Ureter (tissue), 1 donor: ENCODE results near the gene RBMS2. TPM values are rescaled to one million over a fixed set of nuclear protein-coding genes. Genes with fewer than 3 reads are reported as not detected.
A peak's percentile ranks its signal among the peaks of the same experiment; 100 is the strongest.

Source experiments
- DNase-seq: peaks from one replicate; pipeline ENCODE4 v3.0.0-alpha.2; 2020; ENCODE audit warnings: low spot score
- total RNA-seq: library from RNA; stranded (reverse); gene quantifications from one replicate; pipeline ENCODE4 v1.2.4, GENCODE V29; 2023
- donor health status: DM: yes; HTN: yes; CAD: no.

Gene RBMS2
- total RNA-seq, 1 donor from 2014 or later, result 49.4 TPM

DNA sequence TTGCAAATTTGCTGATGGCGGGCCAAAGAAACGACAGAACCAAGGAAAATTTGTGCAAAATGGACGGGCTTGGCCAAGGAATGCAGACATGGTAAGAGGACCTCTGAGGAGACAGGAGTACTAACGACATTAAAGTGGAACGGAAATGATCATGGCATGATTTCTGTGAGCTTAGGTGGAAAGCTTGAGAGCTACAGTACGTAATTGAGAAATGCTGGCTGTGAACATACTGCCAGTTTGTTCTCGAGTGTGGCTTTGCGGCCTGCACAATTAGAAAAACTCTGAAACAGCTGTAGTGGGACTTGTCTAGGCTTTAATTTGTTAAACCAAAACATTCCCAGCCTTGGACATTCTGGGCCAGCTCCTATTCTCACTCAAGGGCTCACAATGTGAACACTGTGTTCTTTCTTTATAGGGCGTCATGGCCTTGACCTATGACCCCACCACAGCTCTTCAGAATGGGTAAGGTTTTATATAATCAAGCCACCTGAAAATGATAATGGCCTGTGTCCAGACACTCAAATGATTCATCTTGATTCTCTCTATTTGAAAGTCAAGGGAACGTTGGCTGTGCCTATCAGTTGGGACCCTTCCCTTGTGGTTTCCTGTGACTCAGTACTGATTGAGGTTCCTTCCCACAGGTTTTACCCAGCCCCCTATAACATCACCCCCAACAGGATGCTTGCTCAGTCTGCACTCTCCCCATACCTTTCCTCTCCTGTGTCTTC is 60.0 kb downstream of the RBMS2 start:
- DNase-seq, result no peak

GRCh38 chr12:56585098-56585497 is 63.5 kb downstream of the RBMS2 start:
- DNase-seq, result no peak

DNA sequence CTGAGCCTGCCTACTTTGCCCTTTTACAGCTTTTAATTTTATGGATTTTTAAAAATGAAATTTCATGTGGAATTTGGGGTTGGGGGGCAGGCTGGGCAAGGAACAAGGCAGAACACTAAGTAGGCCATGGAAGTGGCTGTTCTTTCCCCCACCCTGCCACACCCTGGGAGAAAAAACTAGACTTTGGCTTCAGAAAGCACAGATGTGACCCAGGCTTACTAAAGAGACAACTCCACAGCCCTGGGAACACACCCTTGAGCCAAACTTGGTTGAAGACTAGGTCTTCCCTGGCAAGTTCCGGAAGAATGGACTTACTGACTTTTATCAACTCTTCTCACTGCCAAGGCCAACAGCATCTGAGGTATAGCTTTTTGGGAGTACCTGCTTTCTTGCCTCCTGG is 68.2 kb downstream of the RBMS2 start:
- DNase-seq, result no peak

DNA sequence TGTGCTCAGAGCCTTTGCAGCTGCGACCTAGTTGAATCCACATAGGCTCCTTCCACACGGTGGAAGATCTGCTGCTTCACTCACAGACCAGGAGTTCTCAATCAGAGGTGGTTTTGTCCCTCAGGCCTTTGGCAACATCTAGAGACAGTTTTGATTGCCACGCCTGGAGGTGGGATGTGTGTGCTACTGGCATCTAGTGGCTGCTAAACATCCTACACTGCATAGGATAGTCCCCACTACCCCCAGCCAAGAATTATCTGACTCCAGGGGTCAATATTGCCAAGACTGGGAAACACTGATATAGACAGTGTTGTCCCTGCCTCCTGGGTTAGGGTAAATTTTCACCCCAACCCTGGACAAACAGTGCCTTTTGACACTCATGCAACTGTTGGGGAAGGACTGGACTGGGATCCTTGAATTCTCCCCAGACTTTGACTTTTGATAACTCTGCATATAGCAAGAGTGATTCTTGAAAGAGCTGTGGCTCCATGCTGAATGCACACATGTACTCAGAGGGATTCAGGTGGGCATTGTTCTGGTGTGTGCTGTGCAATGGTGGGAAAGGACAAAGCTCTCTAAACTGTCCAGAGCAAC is 68.7 kb downstream of the RBMS2 start:
- DNase-seq, result no peak

- DNase-seq, result no peak
Measured at GRCh38 chr12:56591126-56591525, 69.5 kb downstream of the RBMS2 start.

DNA sequence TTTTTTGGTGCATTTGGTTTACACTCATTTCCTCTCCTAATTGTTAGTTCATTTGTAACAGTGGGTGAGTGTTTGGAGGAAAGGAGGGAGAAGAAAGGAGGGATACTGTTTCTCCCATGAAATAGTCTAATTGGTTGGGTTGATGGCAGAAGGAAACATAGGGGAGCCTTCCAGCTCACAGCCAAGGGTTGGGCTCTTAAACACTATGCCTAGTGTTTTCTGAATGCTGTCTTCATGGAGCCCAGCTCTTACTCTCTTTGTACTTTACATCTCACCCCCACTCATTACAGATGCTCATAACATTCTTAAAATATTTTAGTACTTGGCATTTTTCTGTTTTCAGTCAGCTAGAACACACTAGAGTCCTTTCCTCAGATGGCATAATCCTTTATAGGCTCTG is 70.3 kb downstream of the RBMS2 start:
- DNase-seq, result no peak

DNA sequence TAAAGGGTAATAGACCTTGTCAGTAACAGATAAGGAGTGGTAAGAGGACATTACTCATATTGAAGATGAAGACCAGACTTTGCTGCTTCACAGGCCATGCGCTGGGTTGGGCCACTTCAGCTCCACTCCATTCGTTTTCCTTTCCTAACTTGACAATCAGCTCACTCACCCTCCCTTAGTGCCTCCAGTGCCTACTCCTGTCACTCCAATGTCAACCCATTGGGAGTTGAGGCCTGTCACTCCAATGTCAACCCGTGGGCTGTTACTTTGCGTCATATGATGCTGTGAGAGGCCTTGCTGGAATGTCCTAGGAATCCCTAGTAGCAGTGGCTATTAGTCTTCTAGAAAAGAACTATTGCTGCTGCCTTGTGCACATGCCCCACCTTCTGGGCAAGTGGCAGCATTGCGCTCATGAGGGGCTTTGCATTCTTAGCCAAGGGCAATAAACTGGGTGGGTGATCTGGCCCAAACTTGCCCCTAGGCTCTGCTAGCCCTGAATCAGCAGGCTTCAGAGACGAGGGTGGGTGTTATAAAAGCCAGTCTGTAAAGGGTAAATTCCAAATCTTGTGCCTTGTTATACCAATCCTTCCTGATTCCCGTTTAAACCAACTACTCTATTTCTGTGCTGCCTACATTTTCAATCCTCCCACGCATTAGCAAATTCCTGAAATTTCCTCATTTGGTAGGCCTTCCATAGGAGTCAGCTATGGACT is 72.4 kb downstream of the RBMS2 start:
- DNase-seq, result no peak

DNA sequence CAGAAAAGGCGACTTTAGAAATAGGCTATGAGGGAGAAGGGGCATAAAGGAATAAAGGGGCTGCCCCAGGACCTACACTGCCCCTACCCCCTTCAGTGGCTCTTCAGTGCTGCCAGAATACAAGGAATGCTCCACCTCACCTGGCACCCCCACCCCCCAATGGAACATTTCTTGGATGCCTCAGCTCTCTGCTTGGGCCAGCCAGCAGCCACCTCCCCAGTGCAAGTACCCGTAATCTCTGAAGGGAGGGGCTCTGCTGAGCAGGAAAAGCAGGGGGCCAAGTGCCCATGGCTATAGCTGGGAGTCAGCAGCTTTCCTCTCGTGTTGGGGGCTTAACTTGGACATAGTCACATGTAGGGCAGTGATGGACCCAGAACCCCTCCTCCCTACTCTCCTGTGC is 75.2 kb downstream of the RBMS2 start:
- DNase-seq, result no peak

- DNase-seq, result no peak
Measured at GRCh38 chr12:56599041-56599440, 77.4 kb downstream of the RBMS2 start.

DNA sequence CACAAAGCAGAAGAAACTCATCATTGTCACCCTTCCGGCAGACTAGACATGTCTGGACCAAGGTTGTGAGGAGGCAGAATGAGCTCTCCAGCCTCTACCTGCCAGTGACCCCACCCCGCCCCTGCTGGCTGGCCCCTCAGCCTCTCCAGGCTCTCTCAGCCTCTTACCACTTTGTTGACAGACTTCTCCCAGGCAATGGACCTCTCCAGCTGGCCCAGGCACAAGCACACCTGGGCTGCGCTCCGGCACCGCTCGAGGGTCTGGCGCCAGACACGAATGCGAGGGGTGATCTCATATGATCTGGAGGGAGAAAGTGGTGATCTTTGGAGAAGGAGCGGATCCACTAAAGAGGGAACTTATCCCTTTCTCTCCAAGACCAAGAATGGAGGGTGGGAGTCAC is 78.2 kb downstream of the RBMS2 start:
- DNase-seq, result no peak

GRCh38 chr12:56600753-56601152 is 79.1 kb downstream of the RBMS2 start:
- no peak for DNase-seq

DNA sequence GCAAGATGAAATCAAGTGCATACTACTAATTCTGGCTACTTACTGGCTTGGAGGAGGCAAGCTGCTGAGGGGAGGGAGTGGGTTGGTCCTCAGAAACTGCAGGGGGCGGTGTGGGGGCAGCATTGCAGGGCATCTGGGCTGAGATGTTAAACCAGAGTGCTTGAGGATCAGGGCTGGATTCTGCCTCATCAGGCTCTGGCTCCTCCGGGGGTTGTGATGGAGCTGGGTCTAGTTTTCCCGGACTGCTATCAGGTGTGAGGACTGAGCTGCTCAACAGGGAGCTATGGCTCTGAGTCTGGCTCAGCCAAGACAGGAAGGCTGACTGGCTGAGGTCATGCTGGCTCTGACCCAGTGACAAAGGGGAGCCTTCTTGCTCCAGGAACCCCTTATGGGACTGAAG is 79.9 kb downstream of the RBMS2 start:
- no peak for DNase-seq

DNA sequence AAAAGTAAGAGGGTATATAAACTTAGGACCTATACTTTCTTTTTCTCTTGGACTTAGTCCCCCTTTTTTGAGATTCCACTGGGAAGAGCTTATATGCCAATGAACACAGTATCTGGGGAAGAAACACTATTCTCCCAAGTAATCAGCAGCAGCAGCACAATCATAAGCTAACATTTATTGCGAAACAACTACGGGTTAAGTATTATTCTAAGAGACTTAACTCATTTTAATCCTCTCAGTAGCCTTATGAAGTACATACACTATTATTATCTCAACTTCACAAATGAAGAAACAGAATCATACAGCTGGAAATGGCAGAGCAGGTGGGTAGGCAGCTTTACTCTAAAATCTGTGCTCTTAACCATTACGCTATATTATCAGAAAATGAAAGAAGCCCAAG is 80.6 kb downstream of the RBMS2 start:
- DNase-seq, result no peak

DNA sequence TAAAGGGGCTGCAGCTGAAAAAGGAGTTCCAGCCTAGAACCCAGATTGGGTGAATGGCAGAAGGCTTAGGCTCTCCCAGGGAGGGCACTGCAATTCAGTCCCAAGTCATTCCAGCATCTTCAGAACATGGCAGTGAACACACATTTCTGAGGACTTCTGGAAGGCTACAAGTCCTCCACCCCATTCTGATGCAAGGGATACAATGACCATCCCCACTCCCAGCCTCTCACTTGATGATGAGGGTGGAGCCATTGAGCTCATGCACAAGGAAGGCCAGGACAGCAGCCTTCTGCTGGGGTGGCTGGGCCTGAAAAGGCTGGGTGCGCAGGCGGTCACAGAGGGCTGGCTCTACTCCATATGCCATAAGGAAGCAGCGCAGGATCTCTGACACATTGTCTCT is 82.7 kb downstream of the RBMS2 start:
- no peak for DNase-seq

GRCh38 chr12:56614627-56615026 is 93.0 kb downstream of the RBMS2 start:
- no peak for DNase-seq

- DNase-seq, result no peak
Measured at GRCh38 chr12:56616244-56616643, 94.6 kb downstream of the RBMS2 start.

- no peak for DNase-seq
Measured at GRCh38 chr12:56616925-56617324, 95.3 kb downstream of the RBMS2 start.

GRCh38 chr12:56622535-56622934 is 100.9 kb downstream of the RBMS2 start:
- no peak for DNase-seq

DNA sequence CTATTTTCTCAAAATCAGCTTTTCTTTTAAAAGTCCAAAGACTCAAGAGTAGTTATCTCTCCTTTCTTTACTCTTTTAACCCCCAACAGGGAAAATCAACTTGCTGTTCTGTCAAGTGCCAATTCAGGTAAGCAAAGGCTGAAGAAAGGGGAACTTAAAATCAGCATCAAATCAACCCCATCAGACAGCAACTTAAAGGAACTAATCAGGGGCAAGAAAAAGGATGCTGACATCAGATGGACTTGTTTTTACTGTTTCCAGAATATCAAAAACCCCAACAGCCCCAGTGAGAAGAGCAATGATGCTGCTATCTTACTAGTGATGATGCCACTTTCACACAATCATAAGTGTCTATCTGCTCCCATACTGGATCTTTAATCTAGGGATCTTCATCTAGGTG is 105.1 kb downstream of the RBMS2 start:
- DNase-seq, result no peak

- DNase-seq, result peak; percentile 65
Measured at GRCh38 chr12:56628671-56629458, 107.2 kb downstream of the RBMS2 start.

DNA sequence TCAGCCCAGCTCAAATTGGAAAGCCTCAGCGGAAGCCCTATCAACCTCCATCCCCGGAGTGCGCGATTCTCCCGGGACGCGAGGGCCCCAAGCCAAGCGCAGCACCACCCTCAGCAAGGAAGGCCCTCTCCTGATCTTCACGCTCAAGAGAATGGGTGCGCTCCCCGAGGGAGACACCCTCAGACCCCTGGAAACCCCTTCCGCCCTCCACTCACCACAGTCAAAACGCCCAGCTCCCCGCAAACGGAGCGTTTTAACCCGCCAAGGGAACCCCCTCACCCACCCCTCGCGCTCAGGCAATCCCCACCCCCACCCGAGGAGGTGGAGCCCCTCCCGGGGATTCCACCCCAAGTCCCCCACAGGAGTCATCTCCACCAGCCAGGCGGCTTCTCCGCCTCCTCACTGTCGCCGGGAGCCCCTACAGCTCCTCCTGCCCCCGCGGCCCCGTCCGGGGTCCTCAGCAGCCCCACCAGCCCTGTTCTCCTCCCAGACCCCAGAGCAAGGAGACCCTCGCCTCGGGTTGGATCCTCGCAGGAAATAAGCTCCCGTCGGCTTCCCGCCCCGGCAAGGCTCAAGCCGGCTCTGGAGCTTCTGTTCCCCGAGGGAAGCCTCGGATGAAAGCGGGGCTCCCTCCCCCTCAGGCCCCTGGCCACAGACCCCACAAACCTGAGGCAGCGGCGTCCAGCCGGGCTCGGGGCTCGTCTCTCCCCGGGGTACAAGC is 108.0 kb downstream of the RBMS2 start:
- peak; percentile 55 for DNase-seq

DNA sequence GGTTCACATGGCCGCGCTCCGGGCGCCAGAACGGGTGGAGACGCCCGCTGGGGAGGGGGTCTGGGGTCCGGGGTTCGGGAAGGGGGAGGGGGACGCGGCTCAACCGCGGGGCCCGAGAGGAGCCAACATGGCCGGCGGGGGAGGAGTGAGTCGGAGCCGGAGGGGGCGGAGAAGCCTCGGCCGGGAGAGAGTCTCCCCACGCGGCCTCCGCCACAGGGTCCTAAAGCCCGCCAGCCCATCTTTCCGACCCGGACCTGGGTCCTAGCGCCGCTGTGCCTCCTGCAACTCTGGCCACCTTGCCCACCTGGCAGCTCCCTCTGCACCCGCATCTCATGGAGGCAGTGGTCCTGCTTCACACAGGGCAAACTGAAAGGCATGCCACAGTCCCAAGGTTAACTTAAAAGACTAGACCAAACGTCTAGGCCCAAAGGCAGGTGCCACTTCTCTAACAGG is 108.6 kb downstream of the RBMS2 start, which contains the start of gene BAZ2A:
Gene BAZ2A (minus strand): TSS at position 147 of the 453 bp plus-strand sequence. CDS start 12,796 bp downstream, outside the sequence.
- DNase-seq, result peak; percentile 89
